Pancreas (tissue), 10 donors: ENCODE data around the gene SUPT20HL2. TPM values are rescaled to one million over a fixed set of nuclear protein-coding genes. Genes with fewer than 3 reads are reported as not detected.
"Not testable (repeated sequence)": the region's sequence is repeated elsewhere in the genome, so short reads cannot be mapped to it uniquely, and the experiment has no call there.

Source experiments
- ATAC-seq, 4 donors: fragments of 200-7000 bp; cut with Tn5 transposase; one replicate each; pipeline versions ENCODE4 v1.8.0 to v1.9.1; 2020; ENCODE audit warnings: mild to moderate bottlenecking in 4 of 4, moderate library complexity in 4 of 4
- DNase-seq, 6 donors: peaks; one replicate each; pipeline ENCODE4 v3.0.0-alpha.2; 2020
- FAIRE-seq: peaks from 2 replicates; lab custom pipeline; 2012; peaks lifted over from hg19 to GRCh38; lab: Jason Lieb, UNC
- H3K27ac ChIP-seq, 4 donors: fragments of 200-600 bp; sonication (generic); 1 replicate in 3 of 4; 2 replicates in 1 of 4; pipeline versions ENCODE4 v1.5.0 to v1.8.0; 2020
- H3K27me3 ChIP-seq, 4 donors: fragments of 200-600 bp; one replicate each; pipeline ENCODE4 v1.8.0; 2021
- H3K36me3 ChIP-seq, 3 donors: fragments of 200-600 bp; sonication (generic) in 1 of 3; one replicate each; pipeline versions ENCODE4 v1.5.0 to v1.8.0; 2020 to 2021
- H3K4me1 ChIP-seq, 3 donors: fragments of 200-600 bp; one replicate each; pipeline ENCODE4 v1.8.0; 2021
- H3K4me3 ChIP-seq, 4 donors: fragments of 200-600 bp; sonication (generic) in 2 of 4; one replicate each; pipeline versions ENCODE4 v1.5.0 to v1.8.0; 2020 to 2021
- H3K9me3 ChIP-seq, 4 donors: fragments of 200-600 bp; one replicate each; pipeline ENCODE4 v1.8.0; 2021
- WGBS, 2 donors: extraction: QIAGEN DNeasy Blood & Tissue Kit; methylation state at CpG; one replicate each; pipeline ENCODE4 v1.1.7; 2013; 5-methylcytosine and 5-hydroxymethylcytosine counted together
- intact Hi-C, 3 donors: fragments of 100-400 bp; cut with DNase I; formaldehyde crosslinking; loops; one replicate each; pipeline versions ENCODE4 v1.11.1 to v1.14.2; 2022
- polyA plus RNA-seq, 2 donors: library from polyadenylated mRNA; stranded (reverse); fragments of 200-250 nt; gene quantifications; one replicate each; pipeline ENCODE4 v1.2.3, GENCODE V29; 2013
- total RNA-seq, 6 donors: library from RNA; stranded (reverse); fragmentation: NEBNext Ultra II Directional in 4 of 6; extraction: Animal tissue kit (Norgen Biotek cat#: 25700) in 4 of 6; gene quantifications; one replicate each; pipeline versions ENCODE4 v1.2.1 to v1.2.4, GENCODE V29; 2021 to 2023
- TF ChIP-seq, protein P1 (sequence below), 4 donors: fragments of 200-600 bp; sonication (generic) in 3 of 4; IDR thresholded peaks; one replicate each; pipeline versions ENCODE4 v1.5.0 to v1.8.0; 2021; ENCODE audit warnings: antibody characterized with exemption in 4 of 4
- donor health status: healthy with polysubstance abuse.
- donor health status: DM: no; HTN: no; CAD: no; lungs with moderate emphysema.
- donor health status: DM: no; HTN: no; CAD: no.
- donor health status: control.
- donor health status: control.
- donor health status: Bipolar disorder and iron deficiency.
- donor health status: DM: yes; HTN: yes; CAD: no.
- donor health status: DM: no; HTN: no; CAD: no.
- donor health status: DM: no; HTN: no; CAD: no.
- donor health status: DM: yes; HTN: yes; CAD: no.

SUPT20HL2 gene
- total and polyA plus RNA-seq, 8 donors, result not detected

DNA sequence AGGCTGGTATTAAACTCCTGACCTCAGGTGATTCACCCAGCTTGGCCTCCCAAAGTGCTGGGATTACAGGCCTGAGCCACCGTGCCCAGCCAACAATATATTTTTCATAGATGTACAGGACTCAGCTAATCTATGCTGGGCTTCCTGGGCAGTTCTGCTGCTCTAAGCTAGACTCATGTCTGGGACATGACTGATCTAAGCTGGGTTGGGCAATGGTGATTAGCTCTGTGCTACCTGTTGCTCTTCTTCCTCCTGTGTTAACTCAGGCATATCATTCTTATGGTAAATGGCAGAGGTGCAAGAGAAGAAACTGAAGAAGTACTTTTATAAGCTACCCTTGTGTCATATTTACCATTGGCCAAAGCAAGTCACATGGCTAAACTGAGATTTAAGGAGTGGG lies 11.4 kb upstream of the SUPT20HL2 start:
- H3K36me3 ChIP-seq, result no peaks in the 10 kb centered on the region
- ATAC-seq, result no peak
- intact Hi-C loops, result no loop called here
- H3K27me3 ChIP-seq, result peaks cover 0 to 12% (median 0%) of the 10 kb centered on the region in 4 donors
- H3K27ac ChIP-seq, result no peak overlapping the region
- FAIRE-seq, result no peak
- no peak overlapping the region for H3K4me3 ChIP-seq
- TF ChIP-seq, protein P1, sequence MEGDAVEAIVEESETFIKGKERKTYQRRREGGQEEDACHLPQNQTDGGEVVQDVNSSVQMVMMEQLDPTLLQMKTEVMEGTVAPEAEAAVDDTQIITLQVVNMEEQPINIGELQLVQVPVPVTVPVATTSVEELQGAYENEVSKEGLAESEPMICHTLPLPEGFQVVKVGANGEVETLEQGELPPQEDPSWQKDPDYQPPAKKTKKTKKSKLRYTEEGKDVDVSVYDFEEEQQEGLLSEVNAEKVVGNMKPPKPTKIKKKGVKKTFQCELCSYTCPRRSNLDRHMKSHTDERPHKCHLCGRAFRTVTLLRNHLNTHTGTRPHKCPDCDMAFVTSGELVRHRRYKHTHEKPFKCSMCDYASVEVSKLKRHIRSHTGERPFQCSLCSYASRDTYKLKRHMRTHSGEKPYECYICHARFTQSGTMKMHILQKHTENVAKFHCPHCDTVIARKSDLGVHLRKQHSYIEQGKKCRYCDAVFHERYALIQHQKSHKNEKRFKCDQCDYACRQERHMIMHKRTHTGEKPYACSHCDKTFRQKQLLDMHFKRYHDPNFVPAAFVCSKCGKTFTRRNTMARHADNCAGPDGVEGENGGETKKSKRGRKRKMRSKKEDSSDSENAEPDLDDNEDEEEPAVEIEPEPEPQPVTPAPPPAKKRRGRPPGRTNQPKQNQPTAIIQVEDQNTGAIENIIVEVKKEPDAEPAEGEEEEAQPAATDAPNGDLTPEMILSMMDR (IDR thresholded peaks at IDR 0.05), result no peak
- no peaks in the 10 kb centered on the region for H3K9me3 ChIP-seq
- no peaks in the 10 kb centered on the region for H3K4me1 ChIP-seq
- 93 to 96% methylated on average over 1 of the region's 1 CpG for WGBS, 2 donors
- DNase-seq, result no peak

DNA sequence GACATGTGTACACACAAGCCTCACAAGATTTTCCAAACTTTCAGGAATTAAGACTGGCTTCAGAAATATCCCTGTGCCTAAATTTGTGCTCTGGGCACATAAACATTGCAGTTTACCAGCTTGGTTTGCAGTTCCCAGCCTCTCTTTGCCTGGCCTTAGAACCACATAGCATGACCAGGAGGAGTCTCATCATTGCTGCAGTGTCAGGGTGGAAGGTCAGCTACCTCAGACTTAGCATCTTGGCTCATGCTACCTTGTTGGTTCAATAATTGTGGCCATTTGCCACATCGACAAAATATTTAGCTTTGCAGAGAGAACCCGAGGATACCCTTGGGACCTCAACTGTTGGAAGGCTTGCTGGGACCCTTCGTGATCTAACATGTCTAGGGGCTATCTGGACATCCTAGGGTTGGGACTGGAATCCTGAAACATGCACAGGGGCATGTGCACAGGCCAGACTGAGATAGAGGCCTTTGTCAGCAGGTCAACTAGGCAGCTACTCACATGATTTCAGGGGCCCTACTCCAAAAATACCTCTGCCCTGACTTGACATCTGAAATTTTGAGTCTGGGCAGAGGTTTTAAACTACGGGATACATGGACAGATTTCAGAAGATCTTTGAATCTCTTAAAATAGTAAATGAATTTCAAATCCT lies 8.0 kb upstream of the SUPT20HL2 start:
- H3K27ac ChIP-seq, result no peak overlapping the region
- H3K4me1 ChIP-seq, result no peaks in the 10 kb centered on the region
- ATAC-seq (no peak), DNase-seq (no peak), FAIRE-seq (no peak)
- H3K4me3 ChIP-seq, result no peak overlapping the region
- 64 to 87% methylated on average over 4 of the region's 4 CpGs for WGBS, 2 donors
- TF ChIP-seq, protein P1 (IDR thresholded peaks at IDR 0.05), result no peak
- H3K9me3 ChIP-seq, result no peaks in the 10 kb centered on the region
- intact Hi-C loops, result no loop called here
- no peaks in the 10 kb centered on the region for H3K36me3 ChIP-seq
- peaks cover 0 to 8% (median 0%) of the 10 kb centered on the region in 4 donors for H3K27me3 ChIP-seq

DNA sequence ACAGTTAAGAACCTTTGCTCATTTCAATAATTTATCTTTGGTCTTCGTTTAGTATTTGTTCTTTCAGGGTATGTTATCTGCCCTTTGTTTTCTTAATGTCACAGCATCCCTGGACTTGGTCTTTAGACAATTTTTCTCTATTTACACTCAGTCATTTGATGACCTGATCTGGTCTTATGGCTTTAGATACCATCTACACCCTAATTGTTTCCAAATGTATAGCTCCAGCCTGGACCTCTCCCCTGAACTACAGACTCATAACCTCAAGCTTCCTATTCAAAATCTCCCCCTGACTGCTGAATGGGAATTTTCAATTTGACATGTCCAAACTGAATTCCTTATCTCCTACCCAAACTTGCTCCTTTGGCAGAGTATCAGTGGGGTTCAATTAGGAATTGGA lies 3.7 kb upstream of the SUPT20HL2 start:
- 9 to 11% methylated on average over 1 of the region's 1 CpG for WGBS, 2 donors
- FAIRE-seq (no peak), DNase-seq (no peak), ATAC-seq (no peak)
- H3K27me3 ChIP-seq, result no peaks in the 10 kb centered on the region
- no peak overlapping the region for H3K27ac ChIP-seq
- intact Hi-C loops, result no loop called here
- TF ChIP-seq, protein P1 (IDR thresholded peaks at IDR 0.05), result no peak
- H3K9me3 ChIP-seq, result no peaks in the 10 kb centered on the region
- H3K4me3 ChIP-seq, result no peak overlapping the region
- H3K4me1 ChIP-seq, result no peaks in the 10 kb centered on the region
- no peaks in the 10 kb centered on the region for H3K36me3 ChIP-seq

DNA sequence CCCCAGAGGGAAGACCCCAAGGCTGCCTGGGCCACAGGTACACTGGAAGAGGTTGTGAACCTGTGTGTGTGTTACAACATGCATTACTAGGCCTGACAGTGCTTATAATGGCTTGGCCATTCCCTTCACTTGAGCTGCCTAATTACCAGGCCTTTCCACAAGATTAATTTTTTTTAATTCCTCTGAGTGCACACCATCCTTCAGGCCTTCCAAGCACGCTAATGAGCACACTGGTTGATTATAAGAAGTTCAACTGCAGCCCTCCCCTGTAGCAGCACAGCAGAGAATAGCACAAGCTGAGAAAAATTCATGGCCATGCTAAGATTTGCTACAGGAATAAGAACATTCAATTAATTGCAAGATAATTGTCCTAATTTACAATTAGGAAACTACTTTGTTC lies 2.2 kb upstream of the SUPT20HL2 start:
- no peaks in the 10 kb centered on the region for H3K4me1 ChIP-seq
- H3K27ac ChIP-seq, result no peak overlapping the region
- FAIRE-seq, result no peak
- no peak overlapping the region for H3K4me3 ChIP-seq
- no peak for DNase-seq
- intact Hi-C loops, result no loop called here
- ATAC-seq, result no peak
- H3K9me3 ChIP-seq, result no peaks in the 10 kb centered on the region
- H3K36me3 ChIP-seq, result no peaks in the 10 kb centered on the region
- H3K27me3 ChIP-seq, result no peaks in the 10 kb centered on the region
- 88 to 90% methylated on average over 1 of the region's 1 CpG for WGBS, 2 donors
- TF ChIP-seq, protein P1 (IDR thresholded peaks at IDR 0.05), result no peak

DNA sequence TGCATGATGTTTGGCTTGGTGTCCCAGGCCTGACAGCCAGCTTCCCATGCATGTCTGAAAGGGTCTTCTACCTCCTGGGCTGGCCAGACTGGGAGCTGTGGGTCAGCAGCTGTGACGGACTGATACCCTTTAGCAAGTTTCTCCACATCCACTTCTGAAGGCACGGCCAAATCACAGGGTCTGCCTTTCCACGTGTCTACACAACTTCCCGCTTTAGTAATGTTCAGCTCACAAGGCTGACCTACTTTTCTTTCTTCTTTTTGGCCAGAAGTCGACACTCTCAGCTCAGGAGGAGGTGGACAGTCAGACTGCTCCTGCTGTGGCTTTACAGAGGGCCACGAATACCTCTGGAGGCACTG lies 1.6 kb downstream of the SUPT20HL2 start:
- DNase-seq, H3K36me3 ChIP-seq, intact Hi-C loops, H3K9me3 ChIP-seq, FAIRE-seq, H3K27ac ChIP-seq, H3K27me3 ChIP-seq, H3K4me1 ChIP-seq, H3K4me3 ChIP-seq: not testable (repeated sequence)
- 71 to 83% methylated on average over 3 of the region's 6 CpGs for WGBS, 2 donors
- peak in 1 of 4 donors; percentile 21 for ATAC-seq

DNA sequence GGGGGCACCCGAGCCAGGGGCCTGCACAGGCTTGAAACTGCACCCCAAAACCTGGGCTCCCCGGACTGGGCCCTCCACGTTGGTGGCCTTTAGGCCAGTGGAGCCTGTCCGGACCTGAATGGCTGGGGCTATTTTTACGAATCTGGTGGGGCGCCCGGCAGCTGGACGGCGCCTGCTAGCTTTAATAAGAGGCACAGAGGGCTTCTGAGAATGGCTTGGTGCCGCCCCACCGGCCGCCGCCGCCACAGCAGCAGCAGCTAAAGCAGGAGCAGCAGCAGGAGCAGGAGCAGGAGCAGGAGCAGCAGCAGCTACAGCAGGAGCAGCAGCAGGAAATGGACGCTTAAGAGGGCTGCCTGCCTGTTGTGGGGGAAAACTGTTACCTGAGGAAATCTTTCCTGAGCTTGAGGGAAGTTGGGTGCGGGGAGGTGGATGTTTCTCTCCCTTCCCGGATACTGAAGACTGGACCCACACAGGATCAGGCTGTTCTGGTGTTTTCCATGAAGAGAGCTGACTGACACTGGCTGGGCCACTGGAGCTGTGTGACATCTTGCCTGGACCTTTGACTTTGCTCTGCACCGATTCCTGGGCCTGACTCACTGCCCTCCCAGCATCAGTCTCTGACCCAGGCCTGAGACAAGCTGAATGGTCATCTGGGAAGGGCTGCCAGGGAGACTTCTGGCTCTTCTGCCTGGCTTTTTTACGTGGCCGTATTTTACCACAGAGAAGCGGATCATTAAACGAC lies 2.2 kb downstream of the SUPT20HL2 start:
- ATAC-seq, H3K4me1 ChIP-seq, H3K36me3 ChIP-seq, H3K27me3 ChIP-seq, intact Hi-C loops, H3K27ac ChIP-seq, H3K9me3 ChIP-seq, H3K4me3 ChIP-seq, FAIRE-seq: not testable (repeated sequence)
- 79 to 83% methylated on average over 19 to 21 of the region's 22 CpGs for WGBS, 2 donors
- peak in 1 of 6 donors; percentile 44 for DNase-seq

DNA sequence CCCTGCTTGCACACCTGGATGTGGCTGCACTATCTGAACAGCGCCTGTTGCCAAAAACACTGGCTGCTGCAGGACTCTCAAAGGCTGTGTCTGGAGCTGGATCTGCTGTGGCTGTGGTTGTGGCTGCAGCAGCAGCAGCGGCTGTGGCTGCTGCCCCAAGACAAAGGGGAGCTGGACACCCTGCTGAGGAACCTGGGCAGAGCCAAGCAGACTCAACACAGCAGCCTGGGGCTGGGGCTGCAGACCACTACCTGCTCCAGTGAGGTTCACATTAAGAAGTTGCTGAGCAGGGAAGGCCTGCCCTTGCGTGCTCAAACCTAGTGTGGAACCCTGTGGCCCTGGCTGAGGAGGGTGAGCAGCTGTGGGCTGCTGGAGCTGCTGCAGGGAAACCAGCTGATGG lies 3.0 kb downstream of the SUPT20HL2 start:
- H3K36me3 ChIP-seq, H3K9me3 ChIP-seq, H3K4me3 ChIP-seq, FAIRE-seq, DNase-seq, H3K27ac ChIP-seq, H3K27me3 ChIP-seq, H3K4me1 ChIP-seq, intact Hi-C loops: not testable (repeated sequence)
- ATAC-seq, result peak in 1 of 4 donors; percentile 26
- 49 to 63% methylated on average over 3 of the region's 3 CpGs for WGBS, 2 donors

DNA sequence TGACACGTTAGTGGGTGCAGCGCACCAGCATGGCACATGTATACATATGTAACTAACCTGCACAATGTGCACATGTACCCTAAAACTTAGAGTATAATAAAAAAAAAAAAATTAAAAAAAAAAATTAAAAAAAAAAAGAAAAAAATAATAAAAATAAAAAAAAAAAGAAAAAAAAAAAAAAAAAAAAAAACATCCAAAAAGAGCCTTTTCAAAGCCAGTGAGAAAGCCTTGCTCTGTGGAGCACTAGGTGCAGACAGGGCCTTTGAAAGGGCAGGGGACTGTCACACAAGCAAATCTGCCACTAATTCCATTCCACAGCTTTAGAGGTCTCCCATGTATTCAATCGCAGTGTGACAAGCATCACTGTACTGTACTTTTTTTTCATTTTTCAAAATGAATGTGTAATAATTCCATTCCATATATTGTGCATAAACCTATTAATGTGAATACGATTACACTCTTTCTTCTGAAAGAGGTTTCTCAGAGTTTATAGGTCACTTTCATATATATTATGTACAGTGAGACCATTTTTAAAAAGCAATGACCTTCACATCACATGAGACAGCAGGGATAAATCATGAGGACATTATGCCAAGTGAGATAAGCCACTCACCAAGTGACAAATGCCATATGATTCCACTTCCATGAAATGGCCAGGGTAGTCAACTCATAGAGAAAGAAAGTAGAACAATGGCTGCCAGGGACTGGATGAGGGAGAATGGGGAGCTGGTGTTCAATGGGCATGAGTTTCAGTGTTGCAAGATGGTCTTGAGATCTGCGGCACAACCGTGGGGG lies 4.1 kb downstream of the SUPT20HL2 start:
- 95 to 97% methylated on average over 4 to 5 of the region's 6 CpGs for WGBS, 2 donors
- H3K27ac ChIP-seq, H3K36me3 ChIP-seq, H3K4me1 ChIP-seq, H3K9me3 ChIP-seq, intact Hi-C loops, DNase-seq, H3K4me3 ChIP-seq, H3K27me3 ChIP-seq, FAIRE-seq, ATAC-seq: not testable (repeated sequence)
